ENCODE results near the gene APIP.

DNA sequence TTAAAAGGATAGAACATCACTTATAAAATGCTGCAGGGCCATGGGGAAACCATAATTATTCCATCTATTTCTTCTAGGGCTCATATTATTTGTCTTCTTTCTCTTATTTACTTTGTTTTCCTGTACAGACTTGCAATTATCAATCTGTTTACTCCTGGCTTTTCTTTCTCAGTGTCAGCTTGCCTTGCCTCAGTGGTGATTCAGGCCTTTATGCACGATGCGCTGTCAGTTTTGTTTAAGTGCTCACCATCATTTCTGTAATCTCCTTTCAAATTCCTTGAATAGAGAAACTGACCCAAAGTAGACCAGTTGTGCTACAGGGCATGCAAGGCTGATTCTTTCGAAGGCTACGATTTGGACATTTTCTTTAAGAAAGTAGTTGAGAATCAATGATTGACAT is 5.0 kb upstream of the APIP start:
- no peak for TF ChIP-seq POLR2A (IDR thresholded peaks at IDR 0.05)
- TF ChIP-seq, protein P1, sequence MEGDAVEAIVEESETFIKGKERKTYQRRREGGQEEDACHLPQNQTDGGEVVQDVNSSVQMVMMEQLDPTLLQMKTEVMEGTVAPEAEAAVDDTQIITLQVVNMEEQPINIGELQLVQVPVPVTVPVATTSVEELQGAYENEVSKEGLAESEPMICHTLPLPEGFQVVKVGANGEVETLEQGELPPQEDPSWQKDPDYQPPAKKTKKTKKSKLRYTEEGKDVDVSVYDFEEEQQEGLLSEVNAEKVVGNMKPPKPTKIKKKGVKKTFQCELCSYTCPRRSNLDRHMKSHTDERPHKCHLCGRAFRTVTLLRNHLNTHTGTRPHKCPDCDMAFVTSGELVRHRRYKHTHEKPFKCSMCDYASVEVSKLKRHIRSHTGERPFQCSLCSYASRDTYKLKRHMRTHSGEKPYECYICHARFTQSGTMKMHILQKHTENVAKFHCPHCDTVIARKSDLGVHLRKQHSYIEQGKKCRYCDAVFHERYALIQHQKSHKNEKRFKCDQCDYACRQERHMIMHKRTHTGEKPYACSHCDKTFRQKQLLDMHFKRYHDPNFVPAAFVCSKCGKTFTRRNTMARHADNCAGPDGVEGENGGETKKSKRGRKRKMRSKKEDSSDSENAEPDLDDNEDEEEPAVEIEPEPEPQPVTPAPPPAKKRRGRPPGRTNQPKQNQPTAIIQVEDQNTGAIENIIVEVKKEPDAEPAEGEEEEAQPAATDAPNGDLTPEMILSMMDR (IDR thresholded peaks at IDR 0.05), result no peak

Data from Peyer's patch (tissue), 4 donors.